Fibroblast of peridontal ligament (primary cell): ENCODE results near the gene EXOC6B.
A peak's percentile ranks its signal among the peaks of the same experiment; 100 is the strongest.

ENCODE experiments used
- DNase-seq: peaks from one replicate; pipeline ENCODE4 v3.0.0-alpha.2; 2010; ENCODE audit errors: extremely low read depth

The EXOC6B gene

GRCh38 chr2:72363406-72363805, 462.4 kb downstream of the EXOC6B start:
- no peak for DNase-seq

GRCh38 chr2:72362733-72363132, 463.1 kb downstream of the EXOC6B start:
- DNase-seq: no peak

- no peak for DNase-seq
These were observed 464.3 kb downstream of the EXOC6B start for GRCh38 chr2:72361521-72361920.

- DNase-seq: no peak
These were observed 464.8 kb downstream of the EXOC6B start for GRCh38 chr2:72361042-72361441.

GRCh38 chr2:72350852-72351251, 475.0 kb downstream of the EXOC6B start:
- DNase-seq: no peak

- DNase-seq: no peak
These were observed 476.8 kb downstream of the EXOC6B start for GRCh38 chr2:72349016-72349415.

- DNase-seq: peak; percentile 15
These were observed 478.8 kb downstream of the EXOC6B start for GRCh38 chr2:72347081-72347480.

- no peak for DNase-seq
These were observed 484.2 kb downstream of the EXOC6B start for GRCh38 chr2:72341639-72342038.

GRCh38 chr2:72340665-72341064, 485.2 kb downstream of the EXOC6B start:
- DNase-seq: peak; percentile 26

- DNase-seq: no peak
These were observed 487.8 kb downstream of the EXOC6B start for GRCh38 chr2:72338076-72338475.

GRCh38 chr2:72332720-72333119, 493.1 kb downstream of the EXOC6B start:
- no peak for DNase-seq

- DNase-seq: peak; percentile 20
These were observed 495.2 kb downstream of the EXOC6B start for GRCh38 chr2:72330652-72331051.

- no peak for DNase-seq
These were observed 499.1 kb downstream of the EXOC6B start for GRCh38 chr2:72326759-72327158.

- DNase-seq: peak; percentile 15
These were observed 500.0 kb downstream of the EXOC6B start for GRCh38 chr2:72325592-72326422.

GRCh38 chr2:72316774-72317173, 509.1 kb downstream of the EXOC6B start:
- DNase-seq: no peak

- DNase-seq: no peak
These were observed 525.6 kb downstream of the EXOC6B start for GRCh38 chr2:72300147-72300684.

GRCh38 chr2:72293620-72294019, 532.2 kb downstream of the EXOC6B start:
- peak; percentile 66 for DNase-seq

- DNase-seq: peak; percentile 14
These were observed 533.4 kb downstream of the EXOC6B start for GRCh38 chr2:72292433-72292832.

GRCh38 chr2:72291059-72291458, 534.8 kb downstream of the EXOC6B start:
- peak; percentile 43 for DNase-seq

- no peak for DNase-seq
These were observed 536.1 kb downstream of the EXOC6B start for GRCh38 chr2:72289736-72290135.

GRCh38 chr2:72289283-72289682, 536.5 kb downstream of the EXOC6B start:
- DNase-seq: peak; percentile 75

- DNase-seq: peak; percentile 68
These were observed 547.8 kb downstream of the EXOC6B start for GRCh38 chr2:72278046-72278445.

- DNase-seq: peak; percentile 37
These were observed 549.0 kb downstream of the EXOC6B start for GRCh38 chr2:72276876-72277275.
